ENCODE data around the gene KAT8. TPM values are rescaled to one million over a fixed set of nuclear protein-coding genes. Genes with fewer than 3 reads are reported as not detected.

The KAT8 gene
- total and polyA plus RNA-seq, 9 of the 15 experiments (the other 6 are each of a cell fraction or from before 2014, with no cell fraction given), result 10.0 to 98.5 (median 76.4) TPM

DNA sequence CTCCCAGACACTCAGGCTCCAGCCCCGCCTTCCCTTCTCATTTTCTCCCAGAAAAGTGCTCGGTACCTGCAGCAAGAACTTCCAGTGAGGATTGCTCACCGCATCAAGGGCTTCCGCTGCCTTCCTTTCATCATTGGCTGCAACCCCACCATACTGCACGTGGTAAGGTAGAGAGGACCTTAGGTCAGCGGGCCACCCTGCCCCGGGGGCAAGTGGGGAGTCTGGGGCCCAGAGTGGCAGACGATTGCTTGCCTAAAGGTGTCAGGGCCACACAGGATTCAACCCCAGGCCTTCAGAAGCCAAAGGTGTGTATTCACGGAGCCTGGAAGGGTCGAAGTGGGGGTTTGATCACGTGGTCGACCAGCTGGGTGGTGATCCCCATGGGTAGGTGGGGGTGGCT is 7.8 kb upstream of the KAT8 start:
- Histone ChIP-seq H3K4me1 (replicated peaks in 1 of 2; ENCODE audit: control insufficient read depth in 2 of 2, insufficient read depth in 2 of 2, low read length in 2 of 2) (peaks cover 8 to 36% of the 10 kb centered on the region in 2 experiments), H3K9ac (ENCODE audit: insufficient read depth in 1 of 2, low read depth in 2 of 2, low read length in 2 of 2) (peak overlapping the region in 1 of 2 experiments; percentile 36; a peak in 2 of 4 replicates), H3K4me2 (ENCODE audit: insufficient read depth, low read length) (no peak overlapping the region), H3K9me1 (ENCODE audit: control insufficient read depth, insufficient read depth, low read length) (no peaks in the 10 kb centered on the region), H4K20me1 (replicated peaks; ENCODE audit: control insufficient read depth, insufficient read depth, low read length) (no peaks in the 10 kb centered on the region; the same call in 1 of the 2 replicates), H3K79me2 (ENCODE audit: control insufficient read depth, insufficient read depth, low read length) (peaks cover 13% of the 10 kb centered on the region), H2AFZ (ENCODE audit: low read depth, low read length) (no peak overlapping the region), H3K4me3 (no peak overlapping the region), H3K27me3 (ENCODE audit: control insufficient read depth in 2 of 2, insufficient read depth in 2 of 2, low read length in 2 of 2) (no peaks in the 10 kb centered on the region), H3K9me3 (replicated peaks; ENCODE audit: control insufficient read depth, insufficient read depth, low read depth, low read length) (no peaks in the 10 kb centered on the region), H3K27ac (ENCODE audit: extremely low read depth, low read depth, low read length) (no peak overlapping the region), H3K36me3 (ENCODE audit: control insufficient read depth, insufficient read depth, low read length) (peaks cover 46% of the 10 kb centered on the region; the same call in 2 of the 3 replicates)
- no peak for DNase-seq (ENCODE audit: extremely low read depth in 1 of 4, low spot score in 3 of 4)
- ChIA-PET CTCF (ENCODE audit: low intra/inter-chr PET ratio) (no interaction called here), POLR2A (interaction anchor here (0.7 kb wide), 1 partner anchor 8 kb away, joined by 3 read pairs; the partner anchor contains the start of gene KAT8)
- WGBS (ENCODE audit: insufficient coverage, low coverage, missing lambda C conversion rate), result 85% methylated on average over 11 of the region's 12 CpGs
- ATAC-seq, result no peak
- BruUV-seq (replicated peaks), result no TSS peak
- TF ChIP-seq MCM2 (IDR thresholded peaks at IDR 0.05; ENCODE audit: low read depth) (no peak), ZNF165 (CRISPR knock-in tag; IDR thresholded peaks at IDR 0.05; ENCODE audit: borderline replicate concordance) (no peak), ZNF184 (CRISPR knock-in tag; IDR thresholded peaks at IDR 0.05) (no peak), BCL6 (CRISPR knock-in tag; IDR thresholded peaks at IDR 0.05) (no peak), ZKSCAN1 (IDR thresholded peaks at IDR 0.05; ENCODE audit: low read depth, low read length) (no peak)
- intact Hi-C loops (cut with micrococcal nuclease), result loop anchor here (5.0 kb wide), 1 partner anchor 33 kb away; no protein-coding TSS in a partner anchor
- in situ Hi-C loops (cut with MboI), result no loop called here
- FAIRE-seq, result no peak
